PC-9 (cell line): ENCODE measurements around the gene C18orf54.

Experiments used
- EZH2 ChIP-seq: fragments of 200-600 bp; sonication (generic); IDR thresholded peaks from 2 replicates; pipeline ENCODE4 v1.8.0; 2017; ENCODE audit warnings: antibody characterized with exemption, low read depth
- TF ChIP-seq, protein P1 (sequence below): fragments of 200-600 bp; sonication (generic); conservative IDR thresholded peaks from 2 replicates; pipeline ENCODE4 v1.6.1; 2017; ENCODE audit warnings: mixed run types, antibody characterized with exemption, mild to moderate bottlenecking, moderate library complexity

DNA sequence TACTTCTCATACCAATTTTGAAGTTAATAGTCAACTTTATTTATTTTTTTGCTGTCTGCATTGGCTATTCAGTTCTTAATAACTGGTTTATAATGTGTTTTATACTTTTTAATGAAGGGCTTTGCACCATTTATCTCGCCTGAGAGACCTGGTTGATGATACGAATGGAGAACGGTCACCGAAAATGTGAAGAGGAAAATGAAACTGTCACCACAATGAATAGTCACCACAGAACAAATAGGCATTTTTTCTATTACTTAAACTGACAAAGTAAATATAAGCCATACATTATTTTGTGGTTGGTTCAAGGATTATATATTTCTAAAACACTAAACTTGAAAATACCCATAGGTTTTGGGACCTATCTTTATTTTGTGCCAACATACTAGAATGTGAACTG is 20.4 kb downstream of the C18orf54 start:
- TF ChIP-seq, protein P1, sequence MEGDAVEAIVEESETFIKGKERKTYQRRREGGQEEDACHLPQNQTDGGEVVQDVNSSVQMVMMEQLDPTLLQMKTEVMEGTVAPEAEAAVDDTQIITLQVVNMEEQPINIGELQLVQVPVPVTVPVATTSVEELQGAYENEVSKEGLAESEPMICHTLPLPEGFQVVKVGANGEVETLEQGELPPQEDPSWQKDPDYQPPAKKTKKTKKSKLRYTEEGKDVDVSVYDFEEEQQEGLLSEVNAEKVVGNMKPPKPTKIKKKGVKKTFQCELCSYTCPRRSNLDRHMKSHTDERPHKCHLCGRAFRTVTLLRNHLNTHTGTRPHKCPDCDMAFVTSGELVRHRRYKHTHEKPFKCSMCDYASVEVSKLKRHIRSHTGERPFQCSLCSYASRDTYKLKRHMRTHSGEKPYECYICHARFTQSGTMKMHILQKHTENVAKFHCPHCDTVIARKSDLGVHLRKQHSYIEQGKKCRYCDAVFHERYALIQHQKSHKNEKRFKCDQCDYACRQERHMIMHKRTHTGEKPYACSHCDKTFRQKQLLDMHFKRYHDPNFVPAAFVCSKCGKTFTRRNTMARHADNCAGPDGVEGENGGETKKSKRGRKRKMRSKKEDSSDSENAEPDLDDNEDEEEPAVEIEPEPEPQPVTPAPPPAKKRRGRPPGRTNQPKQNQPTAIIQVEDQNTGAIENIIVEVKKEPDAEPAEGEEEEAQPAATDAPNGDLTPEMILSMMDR, result no peak
- TF ChIP-seq EZH2, result no peak
